Midbrain (tissue), 1 donor: ENCODE measurements around the gene MAP4K4.

ENCODE experiments used
- DNase-seq: peaks from one replicate; lab custom pipeline; 2025; lab: John Stamatoyannopoulos, UW

MAP4K4 gene

DNA sequence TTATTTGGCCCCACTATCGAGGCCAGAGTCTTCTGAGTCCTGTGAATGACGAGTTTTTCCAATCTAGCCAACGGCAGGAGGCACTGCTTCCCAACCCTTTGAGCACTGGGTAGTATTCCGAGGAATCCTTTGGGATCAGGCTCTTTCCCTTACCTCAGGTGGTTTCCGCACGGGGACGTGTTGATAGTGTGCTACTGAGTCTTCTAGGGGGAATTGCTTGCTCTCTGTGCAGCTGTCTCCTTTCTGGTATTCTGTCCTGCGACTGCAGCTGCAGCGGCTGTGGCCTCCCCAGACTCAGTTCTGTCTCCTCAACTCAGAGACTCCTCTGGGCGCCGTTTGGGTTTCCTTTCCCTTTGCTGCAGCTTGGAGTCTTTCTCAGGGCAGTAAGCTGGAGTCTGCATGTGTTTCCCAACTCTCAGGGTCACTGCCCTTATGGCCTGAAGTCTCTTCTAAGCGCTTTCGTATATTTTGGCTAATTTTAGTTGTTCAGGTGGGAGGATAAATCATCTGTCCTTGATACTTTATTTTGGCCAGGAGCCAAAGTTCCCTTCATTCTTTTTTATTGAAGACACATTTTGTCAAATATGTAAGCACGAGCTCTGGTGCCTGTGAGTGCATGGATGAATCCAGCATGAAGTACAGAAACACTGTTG, 118.4 kb downstream of the MAP4K4 start:
- DNase-seq, result peak; percentile 41

DNA sequence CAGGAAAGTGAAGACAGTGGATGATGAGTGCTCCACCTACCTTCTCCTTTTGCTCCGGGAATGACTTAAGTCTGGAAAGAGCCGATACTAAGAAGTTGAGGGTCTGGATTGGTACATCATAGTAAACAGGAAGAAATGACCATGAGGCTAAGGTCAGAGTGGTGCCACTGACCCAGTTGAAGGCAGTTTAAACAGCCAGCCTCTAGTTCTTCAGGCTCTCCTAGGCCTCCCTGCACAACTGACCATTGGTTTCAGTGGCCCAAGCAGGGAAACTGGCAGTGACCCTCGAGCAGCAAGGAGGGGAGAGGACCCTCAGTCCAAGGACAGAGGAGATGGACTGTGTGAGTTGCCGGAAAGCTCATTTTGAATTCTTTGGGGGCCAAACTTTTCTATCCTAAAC, 119.1 kb downstream of the MAP4K4 start:
- DNase-seq, result no peak

DNA sequence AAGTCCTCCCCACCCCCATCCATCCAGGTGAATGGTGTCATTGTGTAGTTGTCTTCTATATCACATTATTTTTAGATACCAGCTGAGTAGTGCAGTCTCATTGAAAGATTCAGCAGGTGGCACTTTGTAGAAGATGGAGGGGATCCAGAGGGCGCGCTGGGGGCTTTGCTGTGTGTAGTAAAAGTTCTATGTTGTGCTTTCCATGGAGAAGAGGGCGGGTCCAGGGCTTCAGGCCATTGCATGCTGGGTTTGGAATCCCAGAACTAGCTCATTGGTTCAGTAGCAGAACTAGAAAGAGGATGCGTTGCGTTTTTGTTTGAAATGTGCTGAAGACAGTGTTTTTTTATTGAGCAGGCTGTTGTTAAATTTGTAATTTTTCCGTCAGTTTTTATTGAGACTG, 120.0 kb downstream of the MAP4K4 start:
- DNase-seq, result peak; percentile 15

DNA sequence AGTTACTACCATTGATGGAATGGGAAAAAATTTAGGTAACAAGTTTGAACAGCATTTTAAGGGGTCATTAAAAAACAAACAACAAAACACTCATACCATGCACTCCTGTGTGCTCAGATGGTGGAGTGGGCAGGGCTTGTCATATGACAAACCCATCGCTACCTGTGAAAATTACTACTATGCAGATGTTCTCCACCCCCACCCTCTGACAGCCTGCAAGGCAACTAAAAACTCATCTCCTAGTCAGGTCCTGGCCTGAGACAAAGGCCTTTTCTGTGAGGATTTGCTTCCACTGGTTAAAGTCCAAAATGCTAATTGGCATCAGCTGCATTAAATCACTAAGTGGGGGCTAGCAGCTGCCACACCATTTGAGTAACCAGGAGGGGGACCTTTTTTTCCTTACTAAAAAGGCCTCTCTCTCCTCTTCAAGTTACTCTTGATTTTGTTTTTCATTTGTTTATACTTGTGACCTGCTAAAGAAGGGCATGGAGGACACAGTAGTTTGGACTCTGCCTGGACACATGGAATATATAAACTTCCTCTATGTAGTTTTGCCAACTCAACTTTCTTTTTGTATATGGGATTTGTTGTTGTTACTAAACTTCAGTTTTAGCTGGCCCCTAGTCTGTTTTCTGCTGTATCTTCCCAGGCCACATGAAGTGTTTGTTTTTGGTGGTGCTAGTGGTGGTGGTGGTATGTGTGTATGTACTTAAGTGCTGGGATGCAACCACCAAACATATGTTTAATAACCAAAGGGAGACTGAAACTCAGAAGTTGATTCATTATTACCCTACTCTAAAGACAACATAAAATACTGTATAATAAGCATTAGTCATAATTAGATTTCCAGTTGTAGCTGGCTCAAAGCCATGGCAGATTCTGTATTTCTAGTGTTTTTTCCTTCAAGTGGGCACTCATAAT, 121.3 kb downstream of the MAP4K4 start:
- peak; percentile 86 for DNase-seq

DNA sequence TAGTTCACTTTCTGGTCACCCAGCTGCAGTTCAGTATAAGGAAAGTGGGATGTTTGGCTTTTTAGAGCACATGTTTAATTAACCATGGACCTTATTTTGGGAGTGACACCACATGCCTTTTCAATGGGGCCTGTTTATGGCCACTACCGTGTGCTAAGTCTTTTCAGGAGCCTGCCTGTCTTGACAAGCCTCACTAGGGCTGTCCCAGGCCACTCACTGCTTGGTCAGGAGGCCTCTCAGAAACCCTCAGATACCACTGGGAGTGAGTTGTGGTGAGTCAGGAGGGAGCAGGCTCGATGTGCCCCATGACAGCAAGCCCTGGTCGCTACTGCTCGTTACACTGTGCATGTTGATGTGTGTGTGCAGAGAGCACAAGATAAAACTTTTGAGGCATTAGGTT, 123.0 kb downstream of the MAP4K4 start:
- no peak for DNase-seq

- no peak for DNase-seq
Observed at GRCh38 chr2:101821059-101821805, 123.7 kb downstream of the MAP4K4 start.

GRCh38 chr2:101821828-101822458, 124.4 kb downstream of the MAP4K4 start:
- no peak for DNase-seq

- peak; percentile 73 for DNase-seq
Observed at GRCh38 chr2:101823347-101823791, 125.9 kb downstream of the MAP4K4 start.

DNA sequence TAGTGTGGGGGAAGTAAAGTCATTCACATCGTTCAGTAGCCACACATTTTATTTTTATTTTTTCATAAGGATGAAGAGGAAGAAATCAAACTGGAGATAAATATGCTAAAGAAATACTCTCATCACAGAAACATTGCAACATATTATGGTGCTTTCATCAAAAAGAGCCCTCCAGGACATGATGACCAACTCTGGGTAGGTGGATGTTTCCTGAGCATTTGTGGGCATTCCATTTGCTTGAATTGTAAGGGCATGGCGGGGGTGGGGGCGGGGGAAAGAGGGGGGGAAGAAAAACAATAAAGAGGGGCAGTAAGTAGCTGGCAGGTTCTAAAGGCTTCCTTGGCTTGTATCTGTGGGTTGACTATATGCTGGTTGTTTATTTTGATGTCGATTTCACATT, 126.4 kb downstream of the MAP4K4 start:
- no peak for DNase-seq

- DNase-seq, result no peak
Observed at GRCh38 chr2:101826716-101827115, 129.2 kb downstream of the MAP4K4 start.

GRCh38 chr2:101827246-101827645, 129.7 kb downstream of the MAP4K4 start:
- no peak for DNase-seq

DNA sequence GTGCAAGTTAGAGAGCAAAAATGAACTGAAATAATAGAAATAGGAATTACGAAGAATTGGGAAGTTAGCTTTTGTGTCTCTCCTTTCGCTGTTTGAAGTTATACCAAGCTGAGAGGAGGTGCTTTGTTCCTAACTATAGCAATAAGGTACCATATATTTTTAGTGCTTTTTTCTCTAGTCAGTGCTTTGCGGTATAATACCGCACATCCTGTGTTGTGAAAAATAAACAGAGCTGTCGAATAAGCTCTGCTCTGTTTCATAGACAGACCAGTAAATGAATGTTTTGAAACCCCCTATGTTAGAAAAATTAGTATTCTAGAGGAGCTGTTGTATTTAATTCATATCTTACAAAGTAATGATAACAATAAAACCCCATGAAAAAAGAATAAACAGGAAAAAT, 130.8 kb downstream of the MAP4K4 start:
- DNase-seq, result no peak

GRCh38 chr2:101828673-101829334, 131.3 kb downstream of the MAP4K4 start:
- DNase-seq, result no peak

GRCh38 chr2:101829429-101829828, 131.9 kb downstream of the MAP4K4 start:
- DNase-seq, result no peak

DNA sequence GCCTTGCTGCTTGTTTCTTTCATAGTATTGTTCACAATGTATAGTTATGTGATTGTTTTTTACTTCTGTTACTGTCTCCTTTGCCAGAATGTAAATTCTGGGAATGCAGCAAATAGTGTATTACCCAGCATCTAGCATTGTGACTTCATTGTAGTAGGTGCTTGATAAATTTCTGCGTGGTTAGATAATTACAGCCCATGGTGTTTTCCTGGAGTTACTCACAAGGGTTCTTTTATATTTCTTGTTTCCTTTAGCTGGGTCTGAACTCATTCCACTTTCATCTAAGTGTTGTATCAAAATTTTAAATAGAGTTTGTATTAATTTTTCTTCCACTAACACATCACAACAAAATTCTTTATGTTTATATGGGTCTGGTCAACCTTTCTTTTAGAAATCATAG, 132.6 kb downstream of the MAP4K4 start:
- DNase-seq, result no peak

GRCh38 chr2:101830555-101830954, 133.0 kb downstream of the MAP4K4 start:
- no peak for DNase-seq

DNA sequence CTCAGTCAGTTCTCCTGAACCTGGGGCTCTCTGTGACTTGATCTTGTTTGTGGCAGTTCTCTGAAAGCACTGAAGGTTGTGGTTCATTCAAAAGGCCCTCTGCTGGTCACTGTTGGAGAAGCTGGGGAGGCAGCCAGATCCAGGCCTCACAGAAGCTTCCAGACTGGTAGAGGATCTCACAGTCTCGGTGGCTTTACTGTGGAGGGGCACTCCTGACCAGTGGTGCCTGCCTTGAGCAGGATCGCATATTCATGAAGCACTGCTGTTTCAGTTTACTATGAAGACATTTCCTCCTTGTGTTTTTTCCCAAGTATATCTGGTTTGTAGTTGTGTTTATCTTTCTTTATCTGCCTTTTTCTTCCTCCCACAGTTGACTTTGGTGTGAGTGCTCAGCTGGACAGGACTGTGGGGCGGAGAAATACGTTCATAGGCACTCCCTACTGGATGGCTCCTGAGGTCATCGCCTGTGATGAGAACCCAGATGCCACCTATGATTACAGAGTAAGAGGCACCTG, 133.9 kb downstream of the MAP4K4 start:
- peak; percentile 85 for DNase-seq

DNA sequence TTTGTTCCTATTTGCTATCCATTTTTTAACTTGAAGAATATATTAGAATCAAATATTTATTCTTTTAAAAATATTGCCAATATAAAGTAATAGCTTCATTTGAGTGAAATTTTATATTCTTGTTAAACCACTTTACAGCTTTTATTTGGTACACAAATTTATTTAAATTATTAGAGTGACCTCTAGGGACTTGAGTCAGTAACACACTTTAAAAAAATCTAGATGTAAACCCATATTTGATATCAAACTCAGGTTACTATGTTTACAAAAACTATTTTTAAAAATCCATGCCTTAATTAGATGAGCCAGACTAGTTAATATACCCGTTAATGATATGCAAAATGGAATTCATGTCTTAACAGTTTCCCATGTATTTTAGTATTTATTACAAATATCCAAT, 134.6 kb downstream of the MAP4K4 start:
- DNase-seq, result peak; percentile 23

- no peak for DNase-seq
Observed at GRCh38 chr2:101833890-101834523, 136.5 kb downstream of the MAP4K4 start.

DNA sequence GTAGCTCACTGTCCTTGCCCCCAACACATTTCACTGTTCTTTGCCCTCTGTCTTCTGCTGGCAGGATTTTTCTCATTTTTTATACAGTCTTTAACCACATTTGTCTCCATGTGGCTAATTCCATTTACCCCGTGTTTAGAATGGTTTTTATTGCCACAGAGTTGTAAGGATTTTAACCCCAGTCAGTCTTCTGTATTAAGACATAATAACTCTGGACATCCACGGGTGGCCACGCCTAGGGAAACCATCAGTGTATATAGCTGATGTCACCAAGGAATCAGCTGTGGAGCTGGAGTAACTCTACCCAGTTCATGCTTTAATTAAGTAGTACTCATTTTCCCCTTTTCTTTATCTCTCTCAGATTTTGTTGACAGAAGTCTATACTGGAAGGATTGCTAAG, 139.8 kb downstream of the MAP4K4 start:
- no peak for DNase-seq
